GM21447 (cell line): ENCODE results near the gene TAS2R40.
"Not testable (repeated sequence)": the region's sequence is repeated elsewhere in the genome, so short reads cannot be mapped to it uniquely, and the experiment has no call there.

Experiments
- ATAC-seq: cut with Tn5 transposase; IDR thresholded peaks from one replicate; pipeline ENCODE4 v1.9.1; 2021; ENCODE audit not compliant: unreplicated experiment

The TAS2R40 gene

GRCh38 chr7:143248761-143249354, 27.0 kb downstream of the TAS2R40 start:
- ATAC-seq = no peak

DNA sequence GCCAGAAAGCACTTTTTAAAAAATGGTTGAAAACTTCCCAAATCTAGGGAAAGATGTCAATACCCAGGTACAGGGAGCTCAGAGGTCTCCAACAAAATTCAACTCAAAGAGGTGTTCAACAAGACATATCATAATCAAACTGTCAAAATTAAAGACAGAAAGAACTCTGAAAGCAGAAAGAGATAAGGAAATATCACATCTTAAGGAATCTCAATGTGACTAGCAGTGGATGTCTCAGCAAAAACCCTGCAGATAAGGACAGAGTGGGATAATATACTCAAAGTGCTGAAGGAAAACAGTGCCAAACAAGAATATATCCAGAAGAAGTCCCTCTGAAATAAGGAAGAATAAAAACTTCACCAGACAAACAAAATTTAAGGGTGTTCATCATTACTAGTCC, 28.4 kb downstream of the TAS2R40 start:
- no peak for ATAC-seq

DNA sequence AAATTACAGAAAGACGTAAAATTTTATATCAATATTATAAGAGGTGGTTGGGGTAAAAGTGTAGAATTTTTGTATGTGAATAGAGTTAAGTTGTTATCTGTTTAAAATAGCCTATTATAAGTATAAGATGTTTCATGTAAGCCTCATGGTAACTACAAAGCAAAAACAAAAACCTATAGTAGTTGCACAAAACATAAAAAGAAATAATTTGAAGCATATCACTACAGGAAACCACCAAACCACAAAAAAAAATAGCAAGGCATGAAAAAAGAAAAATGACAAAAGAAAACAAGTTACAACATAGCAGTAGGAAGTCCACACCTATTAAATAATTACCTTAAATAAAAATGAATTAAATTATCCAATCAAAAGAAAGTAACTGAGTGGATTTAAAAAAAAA, 29.0 kb downstream of the TAS2R40 start:
- no peak for ATAC-seq

- no peak for ATAC-seq
Measured at GRCh38 chr7:143252006-143252405, 30.2 kb downstream of the TAS2R40 start.

DNA sequence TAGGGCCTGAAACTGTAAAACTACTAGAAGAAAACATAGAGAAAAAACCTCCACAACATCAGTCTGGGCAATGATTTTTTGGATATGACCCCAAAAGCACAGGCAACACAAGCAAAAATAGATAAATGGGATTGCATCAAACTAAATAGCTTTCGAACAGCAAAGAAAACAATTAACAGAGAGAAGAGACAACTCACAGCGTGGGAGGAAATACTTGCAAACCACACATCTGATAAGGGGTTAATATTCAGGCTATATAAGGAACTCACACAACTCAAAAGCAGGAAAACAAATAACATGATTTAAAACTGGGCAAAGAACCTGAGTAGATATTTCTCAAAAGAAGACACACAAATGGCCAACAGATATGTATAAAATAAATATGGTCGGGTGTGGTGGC, 33.7 kb downstream of the TAS2R40 start:
- no peak for ATAC-seq

GRCh38 chr7:143256325-143256724, 34.5 kb downstream of the TAS2R40 start:
- ATAC-seq = peak; percentile 18

- peak; percentile 79 for ATAC-seq
Measured at GRCh38 chr7:143256932-143257331, 35.1 kb downstream of the TAS2R40 start.

DNA sequence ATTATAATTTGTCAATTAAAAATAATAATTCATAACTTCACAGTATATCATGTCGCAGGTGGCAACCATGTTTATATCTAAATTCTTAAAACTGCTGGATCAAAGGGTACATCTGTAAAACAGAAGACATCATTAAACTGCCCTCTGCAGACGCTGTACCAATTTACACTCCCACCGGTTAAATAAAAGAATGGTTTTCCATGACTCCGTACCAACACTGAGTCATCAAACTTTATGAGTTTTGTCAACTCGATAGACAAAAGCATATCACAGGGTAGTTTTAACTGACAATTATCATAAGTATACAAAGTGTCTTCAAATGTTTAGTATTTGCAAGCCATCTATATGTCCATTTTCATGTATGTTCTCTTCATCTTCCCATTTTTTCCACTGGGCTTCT, 35.7 kb downstream of the TAS2R40 start:
- no peak for ATAC-seq

DNA sequence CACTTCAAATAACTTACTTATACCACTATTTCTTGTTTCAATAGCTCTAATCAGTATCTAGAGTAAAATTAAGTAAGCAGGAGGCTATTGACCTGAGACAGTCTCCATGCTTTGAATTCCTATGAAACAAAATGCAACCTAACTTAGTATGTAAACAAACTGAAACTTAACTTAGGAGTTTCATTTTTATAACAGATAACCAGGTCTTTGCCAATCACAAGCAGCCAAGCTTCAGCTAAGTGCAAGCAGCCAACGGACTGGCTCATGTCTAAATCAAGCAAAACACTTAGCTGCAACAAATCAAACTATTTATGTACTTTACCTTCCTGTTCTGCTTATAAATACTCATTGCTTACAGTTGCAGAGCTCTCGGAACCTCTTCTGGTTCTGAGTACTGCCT, 37.0 kb downstream of the TAS2R40 start:
- peak; percentile 38 for ATAC-seq

DNA sequence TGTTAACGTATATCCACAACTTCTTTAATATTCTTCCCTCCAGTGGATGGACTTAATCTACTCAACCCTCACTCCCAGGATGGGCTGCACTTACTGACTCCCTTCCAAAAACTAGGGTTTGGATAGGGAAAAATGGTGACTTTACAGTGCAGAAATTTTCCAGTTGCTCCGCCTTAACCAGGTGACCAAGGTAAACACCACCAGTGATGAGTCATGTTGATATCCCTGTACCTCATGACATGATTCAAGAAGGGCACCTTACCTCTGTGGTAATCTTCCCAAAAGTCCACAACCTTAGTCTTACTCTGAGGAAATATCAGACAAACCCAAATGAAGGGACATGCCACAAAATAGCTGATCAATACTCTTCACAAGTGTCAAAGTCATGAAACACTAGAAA, 37.9 kb downstream of the TAS2R40 start:
- no peak for ATAC-seq

- ATAC-seq = no peak
Measured at GRCh38 chr7:143261901-143262300, 40.1 kb downstream of the TAS2R40 start.

GRCh38 chr7:143263266-143264195, 41.7 kb downstream of the TAS2R40 start, which contains the start of gene GSTK1:
TSS of gene GSTK1 (plus strand) at chr7:143263441. CDS start at chr7:143263514, 73 bp downstream.
- peak; percentile 97 for ATAC-seq

- ATAC-seq = not testable (repeated sequence)
Measured at GRCh38 chr7:143264196-143264568, 42.3 kb downstream of the TAS2R40 start.

DNA sequence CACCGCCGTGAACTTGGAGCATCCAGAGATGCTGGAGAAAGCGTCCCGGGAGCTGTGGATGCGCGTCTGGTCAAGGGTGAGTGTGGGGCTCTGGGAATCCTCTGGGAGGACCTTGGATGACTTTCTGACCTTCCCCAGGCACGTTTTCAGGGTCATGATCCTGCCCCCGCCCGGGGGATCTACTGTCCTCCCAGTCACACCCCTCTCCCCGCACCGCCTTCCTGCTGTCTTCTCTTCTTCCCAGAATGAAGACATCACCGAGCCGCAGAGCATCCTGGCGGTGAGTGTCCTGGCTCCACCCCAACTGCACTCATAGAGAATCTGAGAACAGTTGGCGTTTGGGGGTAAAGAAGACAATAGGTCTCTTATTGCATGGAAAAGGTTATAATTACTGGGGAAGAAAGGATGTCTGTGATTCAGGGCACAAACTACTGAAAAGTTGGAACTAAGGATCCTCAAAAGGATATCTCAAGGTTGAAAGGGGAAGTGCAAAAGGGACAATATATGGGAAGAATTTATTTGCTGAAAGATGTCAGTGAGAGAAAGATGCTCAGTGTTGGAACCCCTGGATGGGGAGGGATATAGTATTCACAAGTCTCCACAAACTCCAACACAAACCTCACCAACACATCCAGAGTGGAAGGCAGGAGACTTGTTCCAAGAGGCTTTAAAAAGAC, 43.3 kb downstream of the TAS2R40 start:
- no peak for ATAC-seq

DNA sequence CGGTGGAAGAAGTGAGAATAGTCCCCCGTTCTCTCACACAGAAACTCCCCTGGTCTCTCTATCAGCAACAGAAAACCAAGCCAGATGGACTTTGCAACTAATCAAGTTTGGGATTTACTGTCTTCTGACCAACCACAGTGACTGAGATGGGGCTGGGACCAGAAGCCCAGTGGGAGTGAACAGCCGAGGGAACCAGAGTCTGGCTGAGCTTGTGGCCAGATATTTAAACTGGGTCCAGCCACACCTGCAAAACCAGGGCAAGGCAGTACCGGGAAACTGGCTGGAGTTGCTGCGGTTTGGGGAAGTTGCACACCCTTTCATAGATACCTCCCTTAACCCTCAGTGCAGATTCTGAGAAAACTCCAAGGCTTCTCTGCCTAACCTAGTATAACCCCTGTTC, 47.4 kb downstream of the TAS2R40 start:
- no peak for ATAC-seq

DNA sequence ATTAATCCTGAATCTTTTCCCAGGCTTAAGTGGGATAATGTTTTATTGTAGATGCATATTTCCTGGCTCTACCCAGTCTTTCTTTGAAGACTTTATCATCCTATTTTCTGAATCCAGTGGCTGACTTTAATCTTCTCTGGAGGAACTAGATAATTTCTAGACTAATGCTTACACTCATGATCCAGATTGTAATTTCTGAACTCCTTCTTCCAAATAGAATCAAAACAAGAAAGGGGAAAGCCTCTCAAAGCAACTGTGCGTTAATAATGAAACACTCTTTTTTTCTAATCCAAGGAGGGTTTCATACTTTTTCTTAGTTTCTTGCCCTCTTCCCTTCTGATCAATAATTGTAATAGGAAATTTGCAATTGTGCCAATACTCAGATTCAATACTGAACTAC, 49.4 kb downstream of the TAS2R40 start:
- no peak for ATAC-seq
